OCI-M2 (cell line): ENCODE data around the gene FASTK.
A peak's percentile ranks its signal among the peaks of the same experiment; 100 is the strongest.

Source experiments
- DNase-seq: peaks from one replicate; lab custom pipeline; 2025; ENCODE audit not compliant: unreplicated experiment; lab: John Stamatoyannopoulos, UW

Gene FASTK

GRCh38 chr7:151068069-151068773 lies 12.4 kb downstream of the FASTK start:
- no peak for DNase-seq

- no peak for DNase-seq
These were observed 14.2 kb downstream of the FASTK start for GRCh38 chr7:151066273-151066974.

GRCh38 chr7:151065516-151065915 lies 15.1 kb downstream of the FASTK start:
- DNase-seq: no peak

- no peak for DNase-seq
These were observed 15.6 kb downstream of the FASTK start for GRCh38 chr7:151064993-151065392.

- DNase-seq: no peak
These were observed 16.2 kb downstream of the FASTK start for GRCh38 chr7:151064454-151064853.

GRCh38 chr7:151063212-151063561 lies 17.4 kb downstream of the FASTK start:
- DNase-seq: no peak

- no peak for DNase-seq
These were observed 18.0 kb downstream of the FASTK start for GRCh38 chr7:151062399-151063211.

- DNase-seq: no peak
These were observed 18.6 kb downstream of the FASTK start for GRCh38 chr7:151062111-151062398.

GRCh38 chr7:151061213-151062110 lies 19.1 kb downstream of the FASTK start:
- DNase-seq: no peak

GRCh38 chr7:151060416-151061212 lies 20.0 kb downstream of the FASTK start:
- DNase-seq: no peak

GRCh38 chr7:151060113-151060415 lies 20.5 kb downstream of the FASTK start:
- DNase-seq: no peak

GRCh38 chr7:151059367-151060112 lies 21.1 kb downstream of the FASTK start, which contains the start of gene SLC4A2:
Gene SLC4A2, plus strand, starts transcription at chr7:151059589. Its CDS starts 2,399 bp downstream, at chr7:151061988.
- DNase-seq: no peak

- DNase-seq: no peak
These were observed 21.7 kb downstream of the FASTK start for GRCh38 chr7:151058781-151059366.

- DNase-seq: peak; percentile 98
These were observed 22.4 kb downstream of the FASTK start for GRCh38 chr7:151057989-151058780.

- no peak for DNase-seq
These were observed 23.1 kb downstream of the FASTK start, which contains the start of gene CDK5 for GRCh38 chr7:151057506-151057988. Gene CDK5, minus strand, starts transcription at chr7:151057897. Its CDS starts 49 bp downstream, at chr7:151057848.

- no peak for DNase-seq
These were observed 23.7 kb downstream of the FASTK start for GRCh38 chr7:151056666-151057505.

- no peak for DNase-seq
These were observed 24.3 kb downstream of the FASTK start for GRCh38 chr7:151056283-151056665.
